Esophagus squamous epithelium (tissue), 4 donors: Measurements from ENCODE around the gene MARCHF2.
"Not testable (repeated sequence)": the region's sequence is repeated elsewhere in the genome, so short reads cannot be mapped to it uniquely, and the experiment has no call there.

ENCODE experiments used
- CTCF ChIP-seq, 6 experiments: fragments of 450-650 bp in 4 of 6; fragments of 200-600 bp in 2 of 6; sonication (generic) in 2 of 6; IDR thresholded peaks; one replicate each; pipeline ENCODE4 v1.5.1; 2016 to 2019; ENCODE audit warnings: antibody characterized with exemption in 6 of 6, mild to moderate bottlenecking in 4 of 6, moderate library complexity in 4 of 6
- POLR2A ChIP-seq, 4 donors: fragments of 450-650 bp; IDR thresholded peaks; one replicate each; pipeline ENCODE4 v1.6.1; 2017; ENCODE audit warnings: antibody characterized with exemption in 4 of 4, mild to moderate bottlenecking in 4 of 4, moderate library complexity in 3 of 4

- not testable (repeated sequence) for TF ChIP-seq CTCF, POLR2A (IDR thresholded peaks at IDR 0.05)
These were observed 28.5 kb upstream of the MARCHF2 start for GRCh38 chr19:8384569-8384968.
